HG03060 (cell line): ENCODE results near the gene CROCC2.

ENCODE experiments used
- ATAC-seq: cut with Tn5 transposase; IDR thresholded peaks from one replicate; pipeline ENCODE4 v1.9.1; 2021; ENCODE audit warnings: low read depth, moderate number of reproducible peaks; ENCODE audit not compliant: unreplicated experiment

CROCC2 gene

GRCh38 chr2:240919786-240920782 is 13.9 kb downstream of the CROCC2 start:
- no peak for ATAC-seq

DNA sequence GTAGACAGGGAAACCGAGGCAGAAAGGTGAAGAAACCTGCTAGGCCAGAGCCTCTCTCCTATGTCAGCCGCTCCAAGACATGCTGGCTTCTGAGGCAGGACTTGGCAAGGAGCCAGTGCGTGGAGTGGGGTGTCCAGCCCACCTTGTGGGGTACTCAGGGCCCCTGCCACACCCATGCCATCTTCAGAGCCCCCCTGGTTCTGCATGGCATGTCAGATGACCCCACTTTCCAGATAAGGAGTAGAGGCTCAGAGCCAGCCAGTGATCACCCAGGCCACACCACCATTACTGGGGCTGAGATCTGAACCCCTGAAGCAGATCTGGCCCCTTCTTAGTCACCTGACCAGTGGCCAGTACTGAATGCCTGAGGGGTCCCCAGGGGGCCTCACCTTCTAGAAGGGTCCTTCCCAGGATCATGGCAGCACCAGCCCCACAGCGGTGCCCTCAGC is 14.7 kb downstream of the CROCC2 start:
- ATAC-seq: no peak

GRCh38 chr2:240921311-240921994 is 15.3 kb downstream of the CROCC2 start:
- ATAC-seq: no peak

DNA sequence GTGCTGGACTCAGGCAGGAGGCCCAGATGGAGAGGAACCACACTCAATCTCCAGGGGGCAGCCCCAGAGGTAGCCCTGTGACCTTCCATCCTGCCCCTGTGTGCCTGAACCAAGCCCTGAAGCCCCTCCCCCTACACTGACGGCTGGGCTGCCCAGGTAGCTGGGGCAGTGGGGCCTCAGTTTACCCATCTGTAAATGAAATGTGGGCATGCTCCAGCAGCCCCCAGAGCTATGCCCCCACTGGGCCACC is 15.8 kb downstream of the CROCC2 start:
- ATAC-seq: no peak

GRCh38 chr2:240922245-240922981 is 16.3 kb downstream of the CROCC2 start:
- no peak for ATAC-seq

DNA sequence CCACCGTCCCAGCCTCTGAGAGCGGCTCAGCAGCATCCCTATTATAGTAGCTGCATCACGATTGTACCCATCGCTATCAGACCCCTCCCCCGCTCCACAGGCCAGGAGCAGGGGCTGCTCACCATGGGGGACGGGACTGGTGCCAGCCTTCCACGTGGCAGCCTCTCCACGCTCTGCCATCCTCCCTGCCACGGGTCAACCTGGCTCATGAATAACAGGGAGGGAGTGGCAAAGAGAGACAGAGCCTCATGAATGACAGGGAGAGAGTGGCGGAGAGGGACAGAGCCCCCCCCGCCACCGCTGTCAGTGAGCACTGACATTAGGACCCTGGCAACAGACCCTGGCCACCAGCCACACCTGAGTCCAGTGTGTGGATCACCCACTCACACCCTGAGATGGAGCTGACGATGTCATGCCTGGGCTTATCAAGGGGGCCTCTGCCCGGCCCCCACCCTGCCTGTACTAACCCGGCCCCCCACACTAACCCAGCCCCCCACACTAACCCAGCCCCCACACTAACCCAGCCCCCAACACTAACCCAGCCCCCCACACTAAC is 16.9 kb downstream of the CROCC2 start:
- no peak for ATAC-seq

- ATAC-seq: no peak
Measured at GRCh38 chr2:240925191-240925567, 19.0 kb downstream of the CROCC2 start.

GRCh38 chr2:240925568-240926515 is 19.7 kb downstream of the CROCC2 start:
- ATAC-seq: no peak

- ATAC-seq: no peak
Measured at GRCh38 chr2:240926516-240927389, 20.6 kb downstream of the CROCC2 start.

DNA sequence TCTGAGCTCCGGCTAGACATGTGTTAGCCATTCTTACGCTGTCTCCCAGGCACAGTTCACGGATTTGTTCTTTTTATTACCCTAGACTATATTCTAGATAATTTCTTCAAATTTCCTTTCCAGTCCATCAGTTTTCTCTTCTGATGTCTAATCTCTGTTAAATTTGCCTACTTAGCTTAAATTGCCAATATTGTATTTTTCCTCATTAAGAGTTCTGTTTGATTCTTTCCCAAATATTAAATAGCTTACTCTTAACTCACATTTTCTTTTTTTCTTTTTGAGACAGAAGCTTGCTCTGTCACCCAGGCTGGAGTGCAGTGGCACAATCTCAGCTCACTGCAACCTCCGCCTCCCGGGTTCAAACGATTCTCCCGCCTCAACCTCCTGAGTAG is 21.2 kb downstream of the CROCC2 start:
- no peak for ATAC-seq

DNA sequence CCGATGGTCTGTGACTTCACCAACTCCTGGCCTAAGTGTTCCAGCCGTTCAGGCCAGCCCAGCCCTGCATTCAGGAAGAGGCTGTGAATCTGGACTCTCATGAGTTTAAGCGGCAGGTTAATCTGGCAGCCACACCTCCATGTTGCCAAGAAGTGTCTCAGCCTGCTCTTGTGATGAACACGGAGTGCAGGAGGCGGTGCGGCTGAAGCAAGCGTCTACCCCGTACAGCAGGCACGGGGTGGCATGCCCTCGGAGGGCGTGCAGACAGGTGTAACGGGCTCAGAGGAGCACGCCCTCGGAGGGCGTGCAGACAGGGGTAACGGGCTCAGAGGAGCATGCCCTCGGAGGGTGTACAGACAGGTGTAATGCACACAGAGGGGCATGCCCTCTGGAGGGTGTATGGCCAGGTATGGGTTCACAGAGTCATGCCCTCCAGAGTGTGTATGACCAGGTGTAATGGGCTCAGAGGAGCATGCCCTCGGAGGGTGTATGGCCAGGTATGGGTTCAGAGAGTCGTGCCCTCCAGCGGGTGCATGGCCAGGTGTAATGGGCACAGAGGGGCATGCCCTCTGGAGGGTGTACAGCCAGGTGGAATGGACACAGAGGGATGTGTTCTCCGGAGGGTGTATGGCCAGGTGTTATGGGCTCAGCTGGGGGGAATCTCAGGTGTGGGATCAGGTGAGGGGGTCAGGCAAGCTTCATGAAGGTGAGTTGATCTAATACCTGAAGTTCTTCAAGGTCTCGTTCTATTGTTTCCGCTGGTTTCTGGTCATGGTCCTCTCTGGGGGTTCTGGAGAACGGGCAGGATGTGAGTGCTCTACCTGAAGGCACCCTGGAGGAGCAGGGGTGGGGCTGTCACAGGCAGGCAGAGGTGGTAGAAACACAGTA is 22.6 kb downstream of the CROCC2 start:
- ATAC-seq: no peak

GRCh38 chr2:240929364-240930095 is 23.4 kb downstream of the CROCC2 start:
- ATAC-seq: no peak

- no peak for ATAC-seq
Measured at GRCh38 chr2:240930096-240930630, 24.0 kb downstream of the CROCC2 start.

- ATAC-seq: no peak
Measured at GRCh38 chr2:240930631-240931318, 24.6 kb downstream of the CROCC2 start.

DNA sequence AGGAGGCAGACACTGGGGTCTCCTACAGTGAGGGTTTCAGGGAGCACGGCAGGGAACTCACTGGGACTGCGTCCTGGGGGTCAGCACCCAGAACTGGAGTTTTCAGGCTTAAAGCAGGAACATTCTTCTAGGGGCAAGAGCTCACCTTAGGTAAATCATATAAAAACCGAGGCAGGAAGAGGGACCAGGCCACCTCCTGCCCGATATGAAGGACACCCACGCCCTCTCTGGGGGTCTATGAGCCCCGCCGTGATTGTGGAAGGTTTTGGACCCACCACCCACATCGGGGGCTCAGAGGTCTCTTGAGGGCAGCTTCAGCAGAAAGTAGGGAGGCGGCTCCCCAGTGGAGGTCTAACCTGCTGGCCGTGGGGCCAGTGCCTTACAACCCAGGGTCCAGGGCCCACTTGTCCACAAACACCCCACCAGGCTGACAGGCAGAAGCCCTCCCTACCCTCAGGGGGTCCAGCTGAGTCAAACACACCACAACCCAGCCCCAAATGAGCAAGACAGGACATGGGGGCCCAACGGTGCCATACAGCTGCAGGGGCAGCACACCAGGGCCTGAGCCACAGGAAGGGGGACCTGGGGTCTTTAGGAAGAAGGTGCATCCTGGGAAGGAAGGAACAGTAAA is 25.3 kb downstream of the CROCC2 start:
- no peak for ATAC-seq
